ENCODE results near the gene DYTN.

GRCh38 chr2:206665251-206665650, 52.9 kb downstream of the DYTN start:
- TF ChIP-seq HOXB5 (CRISPR knock-in tag; IDR thresholded peaks at IDR 0.05) (no peak), POLR2A (IDR thresholded peaks at IDR 0.05; ENCODE audit: low read length) (no peak), SREBF2 (IDR thresholded peaks at IDR 0.05) (no peak), SMC3 (IDR thresholded peaks at IDR 0.05) (no peak)
- TF ChIP-seq, protein P1, sequence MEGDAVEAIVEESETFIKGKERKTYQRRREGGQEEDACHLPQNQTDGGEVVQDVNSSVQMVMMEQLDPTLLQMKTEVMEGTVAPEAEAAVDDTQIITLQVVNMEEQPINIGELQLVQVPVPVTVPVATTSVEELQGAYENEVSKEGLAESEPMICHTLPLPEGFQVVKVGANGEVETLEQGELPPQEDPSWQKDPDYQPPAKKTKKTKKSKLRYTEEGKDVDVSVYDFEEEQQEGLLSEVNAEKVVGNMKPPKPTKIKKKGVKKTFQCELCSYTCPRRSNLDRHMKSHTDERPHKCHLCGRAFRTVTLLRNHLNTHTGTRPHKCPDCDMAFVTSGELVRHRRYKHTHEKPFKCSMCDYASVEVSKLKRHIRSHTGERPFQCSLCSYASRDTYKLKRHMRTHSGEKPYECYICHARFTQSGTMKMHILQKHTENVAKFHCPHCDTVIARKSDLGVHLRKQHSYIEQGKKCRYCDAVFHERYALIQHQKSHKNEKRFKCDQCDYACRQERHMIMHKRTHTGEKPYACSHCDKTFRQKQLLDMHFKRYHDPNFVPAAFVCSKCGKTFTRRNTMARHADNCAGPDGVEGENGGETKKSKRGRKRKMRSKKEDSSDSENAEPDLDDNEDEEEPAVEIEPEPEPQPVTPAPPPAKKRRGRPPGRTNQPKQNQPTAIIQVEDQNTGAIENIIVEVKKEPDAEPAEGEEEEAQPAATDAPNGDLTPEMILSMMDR (IDR thresholded peaks at IDR 0.05): no peak
- TF ChIP-seq, protein P2, sequence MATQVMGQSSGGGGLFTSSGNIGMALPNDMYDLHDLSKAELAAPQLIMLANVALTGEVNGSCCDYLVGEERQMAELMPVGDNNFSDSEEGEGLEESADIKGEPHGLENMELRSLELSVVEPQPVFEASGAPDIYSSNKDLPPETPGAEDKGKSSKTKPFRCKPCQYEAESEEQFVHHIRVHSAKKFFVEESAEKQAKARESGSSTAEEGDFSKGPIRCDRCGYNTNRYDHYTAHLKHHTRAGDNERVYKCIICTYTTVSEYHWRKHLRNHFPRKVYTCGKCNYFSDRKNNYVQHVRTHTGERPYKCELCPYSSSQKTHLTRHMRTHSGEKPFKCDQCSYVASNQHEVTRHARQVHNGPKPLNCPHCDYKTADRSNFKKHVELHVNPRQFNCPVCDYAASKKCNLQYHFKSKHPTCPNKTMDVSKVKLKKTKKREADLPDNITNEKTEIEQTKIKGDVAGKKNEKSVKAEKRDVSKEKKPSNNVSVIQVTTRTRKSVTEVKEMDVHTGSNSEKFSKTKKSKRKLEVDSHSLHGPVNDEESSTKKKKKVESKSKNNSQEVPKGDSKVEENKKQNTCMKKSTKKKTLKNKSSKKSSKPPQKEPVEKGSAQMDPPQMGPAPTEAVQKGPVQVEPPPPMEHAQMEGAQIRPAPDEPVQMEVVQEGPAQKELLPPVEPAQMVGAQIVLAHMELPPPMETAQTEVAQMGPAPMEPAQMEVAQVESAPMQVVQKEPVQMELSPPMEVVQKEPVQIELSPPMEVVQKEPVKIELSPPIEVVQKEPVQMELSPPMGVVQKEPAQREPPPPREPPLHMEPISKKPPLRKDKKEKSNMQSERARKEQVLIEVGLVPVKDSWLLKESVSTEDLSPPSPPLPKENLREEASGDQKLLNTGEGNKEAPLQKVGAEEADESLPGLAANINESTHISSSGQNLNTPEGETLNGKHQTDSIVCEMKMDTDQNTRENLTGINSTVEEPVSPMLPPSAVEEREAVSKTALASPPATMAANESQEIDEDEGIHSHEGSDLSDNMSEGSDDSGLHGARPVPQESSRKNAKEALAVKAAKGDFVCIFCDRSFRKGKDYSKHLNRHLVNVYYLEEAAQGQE (IDR thresholded peaks at IDR 0.05): no peak
